ENCODE data around the gene TMEM50B.

DNA sequence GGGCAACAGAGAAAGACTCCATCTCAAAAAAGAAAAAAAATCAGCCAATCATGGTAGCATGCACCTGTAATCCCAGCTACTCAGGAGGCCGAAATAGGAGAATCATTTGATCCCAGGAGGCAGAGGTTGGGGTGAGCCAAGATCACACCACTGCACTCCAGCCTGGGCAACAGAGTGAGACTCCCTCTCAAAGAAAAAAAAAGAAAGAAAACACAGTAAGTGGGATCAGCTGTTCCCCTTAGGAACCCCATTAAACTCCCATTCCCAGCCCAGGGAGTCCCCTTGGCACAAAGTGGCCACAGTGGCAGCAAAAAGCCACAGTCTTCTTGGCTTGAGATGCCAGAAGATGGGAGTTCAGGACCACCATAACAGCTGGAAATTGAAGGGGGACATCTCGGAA lies 9.1 kb downstream of the TMEM50B start:
- TF ChIP-seq, protein P1, sequence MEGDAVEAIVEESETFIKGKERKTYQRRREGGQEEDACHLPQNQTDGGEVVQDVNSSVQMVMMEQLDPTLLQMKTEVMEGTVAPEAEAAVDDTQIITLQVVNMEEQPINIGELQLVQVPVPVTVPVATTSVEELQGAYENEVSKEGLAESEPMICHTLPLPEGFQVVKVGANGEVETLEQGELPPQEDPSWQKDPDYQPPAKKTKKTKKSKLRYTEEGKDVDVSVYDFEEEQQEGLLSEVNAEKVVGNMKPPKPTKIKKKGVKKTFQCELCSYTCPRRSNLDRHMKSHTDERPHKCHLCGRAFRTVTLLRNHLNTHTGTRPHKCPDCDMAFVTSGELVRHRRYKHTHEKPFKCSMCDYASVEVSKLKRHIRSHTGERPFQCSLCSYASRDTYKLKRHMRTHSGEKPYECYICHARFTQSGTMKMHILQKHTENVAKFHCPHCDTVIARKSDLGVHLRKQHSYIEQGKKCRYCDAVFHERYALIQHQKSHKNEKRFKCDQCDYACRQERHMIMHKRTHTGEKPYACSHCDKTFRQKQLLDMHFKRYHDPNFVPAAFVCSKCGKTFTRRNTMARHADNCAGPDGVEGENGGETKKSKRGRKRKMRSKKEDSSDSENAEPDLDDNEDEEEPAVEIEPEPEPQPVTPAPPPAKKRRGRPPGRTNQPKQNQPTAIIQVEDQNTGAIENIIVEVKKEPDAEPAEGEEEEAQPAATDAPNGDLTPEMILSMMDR (IDR thresholded peaks at IDR 0.05): no peak
- no peak for TF ChIP-seq POLR2A (IDR thresholded peaks at IDR 0.05)

All from testis (tissue), 2 donors.